Measurements from ENCODE around the gene NIN. TPM values are rescaled to one million over a fixed set of nuclear protein-coding genes. Genes with fewer than 3 reads are reported as not detected.

Gene NIN
- total RNA-seq, 4 donors from 2014 or later = 22.3 to 25.5 (median 22.5) TPM

DNA sequence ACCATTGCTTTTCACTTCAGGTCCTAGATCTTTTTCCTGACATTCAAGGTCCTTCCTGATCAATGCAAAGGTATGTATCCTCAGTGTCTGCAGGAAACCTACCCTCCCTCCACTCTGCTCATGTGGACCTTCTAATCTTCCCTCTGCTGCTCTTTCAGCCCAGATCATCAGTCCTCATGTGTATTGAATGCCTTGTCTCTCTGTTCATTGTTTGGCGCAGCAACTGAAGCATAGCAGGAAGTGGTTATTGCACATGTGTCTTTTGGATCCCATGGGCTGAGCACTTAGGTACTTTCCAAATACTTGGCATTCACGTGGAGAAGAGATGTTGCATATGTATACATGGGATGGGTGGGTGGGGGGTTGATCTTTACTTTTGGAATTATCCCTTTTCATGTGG lies 4.3 kb upstream of the NIN start:
- H3K27ac ChIP-seq = no peak overlapping the region
- no peak for TF ChIP-seq POLR2A (IDR thresholded peaks at IDR 0.05)
- TF ChIP-seq CTCF (IDR thresholded peaks at IDR 0.05) = no peak
- H3K4me3 ChIP-seq (replicated peaks in 1 of 3) = no peak overlapping the region
- intact Hi-C loops (cut with DNase I) = no loop called here
- no peaks in the 10 kb centered on the region for H3K4me1 ChIP-seq
- no peaks in the 10 kb centered on the region for H3K9me3 ChIP-seq
- no peaks in the 10 kb centered on the region for H3K36me3 ChIP-seq
- no peaks in the 10 kb centered on the region for H3K27me3 ChIP-seq
- no peak for DNase-seq
- 38 to 51% methylated on average over 2 of the region's 2 CpGs for WGBS, 2 donors

GRCh38 chr14:50834802-50835276 lies 3.9 kb upstream of the NIN start:
- 78 to 87% methylated on average over 5 of the region's 5 CpGs for WGBS, 2 donors
- Histone ChIP-seq H3K9me3 (no peaks in the 10 kb centered on the region), H3K36me3 (no peaks in the 10 kb centered on the region), H3K27me3 (no peaks in the 10 kb centered on the region), H3K4me1 (peaks cover 0 to 1% of the 10 kb centered on the region in 2 donors), H3K4me3 (replicated peaks in 1 of 3) (no peak overlapping the region), H3K27ac (no peak overlapping the region)
- DNase-seq = no peak
- intact Hi-C loops (cut with DNase I) = no loop called here
- no peak for TF ChIP-seq POLR2A (IDR thresholded peaks at IDR 0.05)
- TF ChIP-seq CTCF (IDR thresholded peaks at IDR 0.05) = no peak

GRCh38 chr14:50832935-50833630 lies 2.1 kb upstream of the NIN start:
- no peaks in the 10 kb centered on the region for H3K9me3 ChIP-seq
- no peaks in the 10 kb centered on the region for H3K36me3 ChIP-seq
- 81 to 83% methylated on average over 6 of the region's 6 CpGs for WGBS, 2 donors
- no peaks in the 10 kb centered on the region for H3K27me3 ChIP-seq
- H3K27ac ChIP-seq = no peak overlapping the region
- no peak overlapping the region for H3K4me3 ChIP-seq (replicated peaks in 1 of 3)
- no peak for TF ChIP-seq POLR2A (IDR thresholded peaks at IDR 0.05)
- TF ChIP-seq CTCF (IDR thresholded peaks at IDR 0.05) = no peak
- intact Hi-C loops (cut with DNase I) = no loop called here
- DNase-seq = no peak
- peaks cover 0 to 6% of the 10 kb centered on the region in 2 donors for H3K4me1 ChIP-seq

- peak overlapping the region; percentile 67 to 90 (median 71) for H3K4me3 ChIP-seq (replicated peaks in 1 of 3)
- DNase-seq = no peak
- H3K27me3 ChIP-seq = no peaks in the 10 kb centered on the region
- H3K4me1 ChIP-seq = peaks cover 0 to 6% of the 10 kb centered on the region in 2 donors
- H3K27ac ChIP-seq = peak overlapping the region in 2 of 3 donors; percentile 77 to 79
- WGBS, 2 donors = 10 to 13% methylated on average over 10 of the region's 10 CpGs
- no peaks in the 10 kb centered on the region for H3K9me3 ChIP-seq
- intact Hi-C loops (cut with DNase I) = no loop called here
- TF ChIP-seq POLR2A (IDR thresholded peaks at IDR 0.05) (no peak), CTCF (IDR thresholded peaks at IDR 0.05) (no peak)
- no peaks in the 10 kb centered on the region for H3K36me3 ChIP-seq
Observed at GRCh38 chr14:50831726-50832168, 785 bp upstream of the NIN start.
